HFFc6 (cell line): ENCODE data around the gene MS4A12. TPM values are rescaled to one million over a fixed set of nuclear protein-coding genes. Genes with fewer than 3 reads are reported as not detected.

Source experiments
- DNase-seq: peaks from one replicate; pipeline ENCODE4 v3.0.0-alpha.2; 2018
- H3K27ac Mint-ChIP-seq: 2 replicates; pipeline ENCODE4 v1.8.0; 2020; ENCODE audit warnings: mild to moderate bottlenecking, mixed read lengths
- H3K27me3 Mint-ChIP-seq: 2 replicates; pipeline ENCODE4 v1.8.0; 2021; ENCODE audit warnings: mild to moderate bottlenecking, moderate library complexity, mixed read lengths; ENCODE audit not compliant: insufficient read depth
- H3K36me3 Mint-ChIP-seq: 2 replicates; pipeline ENCODE4 v1.8.0; 2021; ENCODE audit warnings: low read depth, mixed read lengths
- H3K4me1 Mint-ChIP-seq: 2 replicates; pipeline ENCODE4 v1.8.0; 2020; ENCODE audit warnings: low read depth, mixed read lengths
- H3K4me3 Mint-ChIP-seq: 2 replicates; pipeline ENCODE4 v1.8.0; 2020; ENCODE audit warnings: mild to moderate bottlenecking, moderate library complexity, mixed read lengths
- H3K9me3 Mint-ChIP-seq: 2 replicates; pipeline ENCODE4 v1.8.0; 2020; ENCODE audit warnings: mild to moderate bottlenecking, mixed read lengths
- total RNA-seq, 6 experiments: library from RNA; stranded (reverse); fragmentation: NEBNext Ultra II Directional; extraction: Animal tissue kit (Norgen Biotek cat#: 25700); gene quantifications; 2 replicates in 1 of 6; 3 replicates in 5 of 6; pipeline ENCODE4 v1.2.3, GENCODE V29; 2021
- TF ChIP-seq, protein P1 (sequence below): fragments of 200-600 bp; sonication (generic); IDR thresholded peaks from 2 replicates; pipeline ENCODE4 v1.5.0; 2021; ENCODE audit warnings: antibody characterized with exemption, mild to moderate bottlenecking

MS4A12 gene
- total RNA-seq, 6 experiments from 2014 or later = 0.18 TPM; not detected in 5

DNA sequence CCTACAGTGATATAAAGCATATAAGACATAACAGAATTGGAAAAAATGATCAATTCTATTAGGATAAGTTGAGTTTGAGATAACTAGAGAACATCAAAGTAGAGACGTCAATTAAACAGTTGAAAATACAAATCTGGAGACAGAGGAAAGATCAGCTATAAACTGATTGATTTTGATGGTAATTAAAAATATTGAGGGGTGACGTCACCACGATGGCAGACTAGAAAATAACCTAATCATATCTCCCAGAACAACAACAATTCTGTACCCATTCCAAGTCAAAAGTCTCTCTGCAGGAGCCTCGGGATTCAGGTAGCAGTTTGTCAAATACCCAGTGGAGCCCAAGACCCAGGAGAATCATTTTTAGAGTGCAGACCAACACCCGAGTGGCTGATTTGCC is 51.5 kb downstream of the MS4A12 start:
- H3K4me3 Mint-ChIP-seq = no peak overlapping the region
- H3K4me1 Mint-ChIP-seq = no peaks in the 10 kb centered on the region
- no peak for DNase-seq
- H3K36me3 Mint-ChIP-seq = no peaks in the 10 kb centered on the region
- TF ChIP-seq, protein P1, sequence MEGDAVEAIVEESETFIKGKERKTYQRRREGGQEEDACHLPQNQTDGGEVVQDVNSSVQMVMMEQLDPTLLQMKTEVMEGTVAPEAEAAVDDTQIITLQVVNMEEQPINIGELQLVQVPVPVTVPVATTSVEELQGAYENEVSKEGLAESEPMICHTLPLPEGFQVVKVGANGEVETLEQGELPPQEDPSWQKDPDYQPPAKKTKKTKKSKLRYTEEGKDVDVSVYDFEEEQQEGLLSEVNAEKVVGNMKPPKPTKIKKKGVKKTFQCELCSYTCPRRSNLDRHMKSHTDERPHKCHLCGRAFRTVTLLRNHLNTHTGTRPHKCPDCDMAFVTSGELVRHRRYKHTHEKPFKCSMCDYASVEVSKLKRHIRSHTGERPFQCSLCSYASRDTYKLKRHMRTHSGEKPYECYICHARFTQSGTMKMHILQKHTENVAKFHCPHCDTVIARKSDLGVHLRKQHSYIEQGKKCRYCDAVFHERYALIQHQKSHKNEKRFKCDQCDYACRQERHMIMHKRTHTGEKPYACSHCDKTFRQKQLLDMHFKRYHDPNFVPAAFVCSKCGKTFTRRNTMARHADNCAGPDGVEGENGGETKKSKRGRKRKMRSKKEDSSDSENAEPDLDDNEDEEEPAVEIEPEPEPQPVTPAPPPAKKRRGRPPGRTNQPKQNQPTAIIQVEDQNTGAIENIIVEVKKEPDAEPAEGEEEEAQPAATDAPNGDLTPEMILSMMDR = no peak
- H3K27ac Mint-ChIP-seq = no peak overlapping the region
- H3K27me3 Mint-ChIP-seq = no peaks in the 10 kb centered on the region; the same call in 1 of the 2 replicates
- H3K9me3 Mint-ChIP-seq = peaks cover 44% of the 10 kb centered on the region

Other genes with a start within 250 kb of the MS4A12 start
- gene MS4A4E, start 249.6 kb upstream of the MS4A12 start, total RNA-seq = not detected
- not detected for gene MS4A4A, start 212.1 kb upstream of the MS4A12 start, total RNA-seq
- gene MS4A6E, start 165.5 kb upstream of the MS4A12 start, total RNA-seq = not detected
- gene MS4A7, start 114.2 kb upstream of the MS4A12 start, total RNA-seq = not detected
- gene MS4A14, start 96.3 kb upstream of the MS4A12 start, total RNA-seq = not detected
- not detected for gene MS4A5, start 63.2 kb upstream of the MS4A12 start, total RNA-seq
- gene MS4A1, start 36.9 kb upstream of the MS4A12 start, total RNA-seq = not detected
- not detected for gene MS4A13, start 22.6 kb downstream of the MS4A12 start, total RNA-seq
- not detected for gene MS4A8, start 206.8 kb downstream of the MS4A12 start, total RNA-seq
- not detected for gene MS4A18, start 231.9 kb downstream of the MS4A12 start, total RNA-seq